Measurements from ENCODE around the gene LTBP1. TPM values are rescaled to one million over a fixed set of nuclear protein-coding genes. Genes with fewer than 3 reads are reported as not detected.

Gene LTBP1
- total and polyA plus RNA-seq, 12 donors = 6.2 to 47.2 (median 15.5) TPM

GRCh38 chr2:33273479-33273878 lies 326.7 kb downstream of the LTBP1 start:
- Histone ChIP-seq H3K9me3 (replicated peaks in 1 of 3) (no peaks in the 10 kb centered on the region), H3K36me3 (replicated peaks in 1 of 2) (no peaks in the 10 kb centered on the region), H3K27ac (no peak overlapping the region), H3K4me1 (replicated peaks in 1 of 2) (no peaks in the 10 kb centered on the region), H3K4me3 (no peak overlapping the region), H3K27me3 (no peaks in the 10 kb centered on the region)
- TF ChIP-seq, protein P1, sequence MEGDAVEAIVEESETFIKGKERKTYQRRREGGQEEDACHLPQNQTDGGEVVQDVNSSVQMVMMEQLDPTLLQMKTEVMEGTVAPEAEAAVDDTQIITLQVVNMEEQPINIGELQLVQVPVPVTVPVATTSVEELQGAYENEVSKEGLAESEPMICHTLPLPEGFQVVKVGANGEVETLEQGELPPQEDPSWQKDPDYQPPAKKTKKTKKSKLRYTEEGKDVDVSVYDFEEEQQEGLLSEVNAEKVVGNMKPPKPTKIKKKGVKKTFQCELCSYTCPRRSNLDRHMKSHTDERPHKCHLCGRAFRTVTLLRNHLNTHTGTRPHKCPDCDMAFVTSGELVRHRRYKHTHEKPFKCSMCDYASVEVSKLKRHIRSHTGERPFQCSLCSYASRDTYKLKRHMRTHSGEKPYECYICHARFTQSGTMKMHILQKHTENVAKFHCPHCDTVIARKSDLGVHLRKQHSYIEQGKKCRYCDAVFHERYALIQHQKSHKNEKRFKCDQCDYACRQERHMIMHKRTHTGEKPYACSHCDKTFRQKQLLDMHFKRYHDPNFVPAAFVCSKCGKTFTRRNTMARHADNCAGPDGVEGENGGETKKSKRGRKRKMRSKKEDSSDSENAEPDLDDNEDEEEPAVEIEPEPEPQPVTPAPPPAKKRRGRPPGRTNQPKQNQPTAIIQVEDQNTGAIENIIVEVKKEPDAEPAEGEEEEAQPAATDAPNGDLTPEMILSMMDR (IDR thresholded peaks at IDR 0.05) = no peak
- TF ChIP-seq POLR2A (IDR thresholded peaks at IDR 0.05) = no peak
- intact Hi-C loops (cut with DNase I) = loop anchor here in 1 of 2 donors (5.0 kb wide), 1 partner anchor 501 kb away; no protein-coding TSS in a partner anchor
- WGBS, 4 donors = 89 to 100% (median 94%) methylated on average over 1 of the region's 1 CpG
- no peak for DNase-seq

- H3K36me3 ChIP-seq (replicated peaks in 1 of 2) = no peaks in the 10 kb centered on the region
- no peak overlapping the region for H3K27ac ChIP-seq
- no peak overlapping the region for H3K4me3 ChIP-seq
- intact Hi-C loops (cut with DNase I) = loop anchor here in 1 of 2 donors (5.0 kb wide), 1 partner anchor 502 kb away; no protein-coding TSS in a partner anchor
- TF ChIP-seq, protein P1 (IDR thresholded peaks at IDR 0.05) = no peak
- TF ChIP-seq POLR2A (IDR thresholded peaks at IDR 0.05) = no peak
- no peak for DNase-seq
- no peaks in the 10 kb centered on the region for H3K27me3 ChIP-seq
- 93 to 96% (median 94%) methylated on average over 5 of the region's 5 CpGs for WGBS, 4 donors
- no peaks in the 10 kb centered on the region for H3K9me3 ChIP-seq (replicated peaks in 1 of 3)
- H3K4me1 ChIP-seq (replicated peaks in 1 of 2) = no peaks in the 10 kb centered on the region
These were observed 327.8 kb downstream of the LTBP1 start for GRCh38 chr2:33274524-33274923.

DNA sequence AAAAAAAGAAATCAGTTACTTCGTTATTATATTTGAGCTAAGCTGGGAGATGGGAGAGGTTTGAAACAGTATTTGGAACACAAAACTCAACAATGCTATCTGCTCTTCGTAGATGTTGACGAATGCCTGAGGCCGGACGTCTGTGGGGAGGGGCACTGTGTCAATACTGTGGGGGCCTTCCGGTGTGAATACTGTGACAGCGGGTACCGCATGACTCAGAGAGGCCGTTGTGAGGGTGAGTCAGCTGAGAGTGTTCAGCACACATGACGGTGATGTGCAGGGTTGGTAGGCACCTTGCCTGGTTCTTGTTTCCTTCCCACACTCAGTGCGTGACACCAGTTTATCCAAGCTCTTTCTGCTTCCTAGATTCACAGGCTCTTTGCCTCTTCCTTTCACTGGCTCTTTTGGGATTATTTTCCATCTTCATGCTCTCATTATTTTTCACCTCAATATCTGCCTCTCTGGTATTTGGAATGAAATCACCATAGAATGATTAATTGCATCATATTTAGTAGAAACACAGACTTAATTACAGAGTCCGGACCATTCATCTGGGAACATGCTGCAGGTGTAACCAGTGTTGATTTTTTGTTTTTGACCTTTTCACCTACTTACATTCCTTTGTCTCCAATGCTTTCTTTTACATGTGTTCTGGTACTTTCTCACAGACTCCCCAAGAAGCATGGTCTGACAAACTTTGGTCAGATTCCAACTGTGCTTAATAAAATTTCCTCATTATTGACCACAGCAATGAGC lies 329.1 kb downstream of the LTBP1 start:
- Histone ChIP-seq H3K27me3 (no peaks in the 10 kb centered on the region), H3K36me3 (replicated peaks in 1 of 2) (no peaks in the 10 kb centered on the region), H3K27ac (peak overlapping the region in 1 of 5 donors; percentile 31), H3K4me3 (no peak overlapping the region), H3K4me1 (replicated peaks in 1 of 2) (no peaks in the 10 kb centered on the region), H3K9me3 (replicated peaks in 1 of 3) (no peaks in the 10 kb centered on the region)
- peak; percentile 64 to 92 (median 80) for DNase-seq
- intact Hi-C loops (cut with DNase I) = no loop called here
- 52 to 58% (median 55%) methylated on average over 12 of the region's 12 CpGs for WGBS, 4 donors
- TF ChIP-seq POLR2A (IDR thresholded peaks at IDR 0.05) = no peak
- TF ChIP-seq, protein P1 (IDR thresholded peaks at IDR 0.05) = no peak

DNA sequence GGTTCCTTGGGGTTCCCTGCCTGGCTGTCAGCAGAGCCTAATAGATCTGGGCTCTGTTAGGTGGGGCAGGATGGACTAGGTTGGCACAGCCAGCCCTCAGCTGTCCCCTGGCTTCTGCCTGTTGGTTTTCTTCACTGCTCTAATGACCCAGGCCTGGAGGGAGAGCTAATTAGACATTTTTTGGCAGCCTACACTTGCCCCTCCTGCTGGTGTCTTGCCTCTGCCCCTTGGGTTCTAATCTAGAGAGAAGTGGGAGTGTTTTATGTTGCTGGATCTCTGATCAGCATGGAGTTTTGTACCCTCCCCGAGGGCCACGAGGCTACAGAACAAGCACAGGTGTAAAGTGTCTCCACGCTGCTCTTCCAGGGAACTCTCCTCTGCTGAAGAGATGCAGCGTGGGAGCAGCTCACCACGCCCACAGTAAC lies 330.3 kb downstream of the LTBP1 start:
- WGBS, 4 donors = 78 to 88% (median 84%) methylated on average over 5 of the region's 5 CpGs
- intact Hi-C loops (cut with DNase I) = no loop called here
- Histone ChIP-seq H3K36me3 (replicated peaks in 1 of 2) (no peaks in the 10 kb centered on the region), H3K27ac (no peak overlapping the region), H3K9me3 (replicated peaks in 1 of 3) (no peaks in the 10 kb centered on the region), H3K4me3 (no peak overlapping the region), H3K27me3 (no peaks in the 10 kb centered on the region), H3K4me1 (replicated peaks in 1 of 2) (no peaks in the 10 kb centered on the region)
- TF ChIP-seq, protein P1 (IDR thresholded peaks at IDR 0.05) = no peak
- no peak for TF ChIP-seq POLR2A (IDR thresholded peaks at IDR 0.05)
- DNase-seq = no peak

Data from adrenal gland (tissue), 12 donors.